Lung (tissue), 12 donors: Measurements from ENCODE around the gene CCDC24. TPM values are rescaled to one million over a fixed set of nuclear protein-coding genes. Genes with fewer than 3 reads are reported as not detected.
A peak's percentile ranks its signal among the peaks of the same experiment; 100 is the strongest.

Experiments used
- ATAC-seq: fragments of 200-7000 bp; cut with Tn5 transposase; one replicate; pipeline ENCODE4 v1.9.1; 2020; ENCODE audit warnings: moderate number of reproducible peaks; ENCODE audit not compliant: insufficient read depth, low FRiP score
- DNase-seq, 3 donors: peaks; one replicate each; pipeline ENCODE4 v3.0.0-alpha.2; 2013 to 2017
- H3K27ac ChIP-seq, 2 donors: one replicate each; pipeline ENCODE4 v1.5.1; 2013; ENCODE audit warnings: mild to moderate bottlenecking in 2 of 2, moderate library complexity in 2 of 2, control low read depth in 1 of 2, inconsistent platforms in 1 of 2, low read depth in 1 of 2, low read length in 1 of 2
- H3K27me3 ChIP-seq, 3 donors: one replicate each; pipeline ENCODE4 v1.5.1; 2013; ENCODE audit warnings: low read length in 2 of 3; ENCODE audit not compliant: control insufficient read depth in 3 of 3, insufficient read depth in 3 of 3
- H3K36me3 ChIP-seq, 4 donors: one replicate each; pipeline ENCODE4 v1.5.1; 2013; ENCODE audit warnings: low read length in 4 of 4, mild to moderate bottlenecking in 1 of 4, moderate library complexity in 1 of 4; ENCODE audit not compliant: control insufficient read depth in 4 of 4, insufficient read depth in 4 of 4
- H3K4me1 ChIP-seq, 5 donors: one replicate each; pipeline ENCODE4 v1.5.1; 2013; ENCODE audit warnings: low read length in 5 of 5, mild to moderate bottlenecking in 2 of 5, moderate library complexity in 1 of 5; ENCODE audit not compliant: control insufficient read depth in 5 of 5, insufficient read depth in 5 of 5
- H3K4me3 ChIP-seq: one replicate; pipeline ENCODE4 v1.5.1; 2013; ENCODE audit warnings: mild to moderate bottlenecking, control low read depth, moderate library complexity
- H3K9ac ChIP-seq, 2 donors: one replicate each; pipeline ENCODE4 v1.5.1; 2013; ENCODE audit warnings: low read length in 2 of 2, control low read depth in 1 of 2; ENCODE audit not compliant: insufficient read depth in 1 of 2
- H3K9me3 ChIP-seq, 4 donors: one replicate each; pipeline ENCODE4 v1.5.1; 2013; ENCODE audit warnings: low read length in 3 of 4, mild to moderate bottlenecking in 1 of 4, moderate library complexity in 1 of 4; ENCODE audit not compliant: control insufficient read depth in 4 of 4, insufficient read depth in 3 of 4
- CTCF ChIP-seq: IDR thresholded peaks from 2 replicates; pipeline ENCODE4 v1.5.1; 2012; ENCODE audit warnings: mild to moderate bottlenecking; ENCODE audit errors: control extremely low read depth, extremely low read depth
- WGBS, 2 donors: extraction: QIAGEN DNeasy Blood & Tissue Kit; methylation state at CpG; one replicate each; pipeline ENCODE4 v1.1.7; 2013; 5-methylcytosine and 5-hydroxymethylcytosine counted together
- polyA plus RNA-seq, 2 donors: library from polyadenylated mRNA; stranded (reverse); fragments of 200-250 nt; gene quantifications; one replicate each; pipeline ENCODE4 v1.2.1, GENCODE V29; 2013
- total RNA-seq, 2 donors: library from RNA; depleted of rRNA in 1 of 2; stranded (reverse); fragments of >200 nt in 1 of 2; gene quantifications; one replicate each; pipeline ENCODE4 v1.2.1, GENCODE V29; 2014 to 2021
- donor health status: control.
- donor health status: control.
- donor health status: Bipolar disorder and iron deficiency.
- donor health status: healthy.
- donor health status: DM: yes; HTN: yes; CAD: no.

CCDC24 gene
- total and polyA plus RNA-seq, 4 donors, result 9.9 to 20.1 (median 13.2) TPM

GRCh38 chr1:43945674-43946235, 45.6 kb upstream of the CCDC24 start:
- Histone ChIP-seq H3K9me3 (no peaks in the 10 kb centered on the region), H3K4me1 (peaks cover 3 to 20% (median 13%) of the 10 kb centered on the region in 5 donors), H3K27me3 (no peaks in the 10 kb centered on the region), H3K27ac (peak overlapping the region; percentile 33 to 97), H3K36me3 (peaks cover 0 to 10% (median 0%) of the 10 kb centered on the region in 4 donors), H3K4me3 (peak overlapping the region; percentile 40), H3K9ac (no peak overlapping the region)
- no peak for DNase-seq
- ATAC-seq, result no peak
- TF ChIP-seq CTCF, result no peak
- WGBS, 2 donors, result 3 to 6% methylated on average over 3 of the region's 3 CpGs

DNA sequence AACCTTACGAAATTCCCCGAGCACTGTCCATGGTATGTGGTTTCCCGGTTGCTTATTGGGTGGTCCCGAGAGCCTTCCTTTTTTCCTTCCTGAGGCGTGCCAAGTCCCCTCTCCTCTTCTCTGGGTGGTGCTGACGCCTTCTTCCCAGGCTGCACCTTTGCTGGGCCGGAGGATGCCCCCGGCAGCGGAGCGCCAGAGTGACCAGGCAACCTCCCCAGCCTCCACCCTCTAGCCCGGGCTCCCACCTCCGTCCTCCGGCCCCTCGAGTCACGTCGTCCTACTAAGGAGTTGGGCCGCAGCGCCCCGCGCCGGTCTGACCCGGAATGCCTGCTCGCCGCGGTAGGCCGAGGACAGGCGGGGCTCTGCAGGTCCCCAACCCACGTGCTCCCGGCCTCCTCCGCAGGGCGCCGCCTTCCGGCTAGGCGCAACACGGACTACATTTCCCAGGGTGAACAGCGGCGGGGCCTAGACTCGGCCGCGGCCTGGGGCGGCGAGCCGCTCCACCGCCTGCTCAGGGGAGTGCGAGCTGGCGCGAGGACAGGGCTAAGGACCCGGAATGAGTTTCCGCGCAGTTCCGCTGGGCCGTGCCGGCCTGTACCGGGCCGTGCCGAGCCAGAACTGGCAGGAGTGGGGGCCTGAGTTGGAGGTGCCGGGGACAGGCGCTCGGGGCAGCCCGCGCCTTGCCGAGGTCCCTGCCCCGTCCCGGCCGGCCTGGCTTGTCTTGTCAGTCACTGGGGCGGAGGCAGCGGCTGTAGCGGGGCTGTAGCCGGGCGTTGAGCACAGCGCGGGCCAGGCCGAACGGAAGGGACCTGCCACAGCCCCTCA, 45.0 kb upstream of the CCDC24 start, which contains the start of gene IPO13:
IPO13 (plus strand) TSS at position 715 of the 825 bp plus-strand sequence. CDS start 651 bp downstream, outside the sequence.
- TF ChIP-seq CTCF, result peak; percentile 78
- 0 to 1% methylated on average over 72 to 74 of the region's 74 CpGs for WGBS, 2 donors
- Histone ChIP-seq H3K27ac (peak within 1 kb of the TSS; percentile 97 to 99), H3K9me3 (no peaks in the 10 kb centered on the region), H3K4me3 (peak within 1 kb of the TSS; percentile 71), H3K36me3 (peaks cover 0 to 10% (median 0%) of the 10 kb centered on the region in 4 donors), H3K27me3 (no peaks in the 10 kb centered on the region), H3K9ac (peak within 1 kb of the TSS; percentile 40 to 89), H3K4me1 (peaks cover 3 to 20% (median 13%) of the 10 kb centered on the region in 5 donors)
- ATAC-seq (peak; percentile 98), DNase-seq (peak; percentile 96 to 97 (median 96))

- ATAC-seq, result peak; percentile 5
- H3K9ac ChIP-seq, result peak overlapping the region; percentile 39 to 74
- WGBS, 2 donors, result 7 to 11% methylated on average over 26 to 27 of the region's 27 CpGs
These were observed 44.1 kb upstream of the CCDC24 start for GRCh38 chr1:43947061-43947873.

More at GRCh38 chr1:43947061-43947873, 44.1 kb upstream of the CCDC24 start:
- peaks cover 0 to 10% (median 0%) of the 10 kb centered on the region in 4 donors for H3K36me3 ChIP-seq
- TF ChIP-seq CTCF, result no peak
- no peaks in the 10 kb centered on the region for H3K27me3 ChIP-seq
- peak overlapping the region; percentile 97 to 99 for H3K27ac ChIP-seq
- peak overlapping the region; percentile 71 for H3K4me3 ChIP-seq
- DNase-seq, result no peak
- H3K9me3 ChIP-seq, result no peaks in the 10 kb centered on the region
- peaks cover 3 to 20% (median 13%) of the 10 kb centered on the region in 5 donors for H3K4me1 ChIP-seq
